ENCODE results near the gene PRKAB2. TPM values are rescaled to one million over a fixed set of nuclear protein-coding genes. Genes with fewer than 3 reads are reported as not detected.

Gene PRKAB2
- total RNA-seq, 1 experiment from 2014 or later: 14.4 TPM

DNA sequence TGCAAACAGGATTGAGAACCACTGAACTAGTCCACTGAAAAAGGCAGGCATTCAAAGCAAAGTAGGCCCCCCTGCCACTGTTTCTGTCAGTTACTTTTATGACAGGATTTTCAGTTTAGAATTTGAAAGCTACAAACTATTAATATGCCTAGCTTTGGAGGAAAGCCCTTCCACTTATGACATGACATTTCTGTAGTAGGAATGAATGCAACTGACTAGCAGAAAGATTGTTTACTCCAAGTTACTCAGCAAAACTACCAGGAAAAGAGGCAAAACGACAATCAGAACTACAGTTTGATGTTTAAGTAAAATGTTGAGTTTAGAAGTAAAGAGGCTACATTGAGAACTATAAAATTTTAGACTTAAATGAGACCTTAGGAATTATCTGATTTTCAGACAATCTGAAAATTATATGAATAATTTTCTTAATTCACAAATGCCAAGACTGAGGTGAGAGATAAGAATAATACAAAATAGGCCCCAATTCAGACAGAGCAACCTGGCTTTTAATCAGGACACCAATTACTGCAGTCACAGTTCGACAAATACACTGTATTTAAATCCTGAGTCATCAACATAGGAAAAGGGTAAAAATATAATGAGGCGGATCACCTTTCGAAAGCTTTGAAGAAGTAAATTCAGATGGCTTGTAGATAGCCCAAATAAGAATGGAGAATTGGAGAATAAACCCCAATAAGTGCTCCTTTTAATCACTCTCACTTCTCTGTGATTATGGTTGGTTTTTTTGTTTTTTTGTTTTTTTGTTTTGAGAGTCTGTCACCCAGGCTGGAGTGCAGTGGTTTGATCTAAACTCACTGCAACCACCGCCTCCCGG, 2.2 kb downstream of the PRKAB2 start:
- Histone ChIP-seq H3K9me3 (ENCODE audit: low read depth, low read length, poor library complexity, severe bottlenecking) (no peaks in the 10 kb centered on the region), H3K27ac (ENCODE audit: low read depth, low read length, poor library complexity, severe bottlenecking) (no peak overlapping the region), H3K27me3 (replicated peaks; ENCODE audit: insufficient read depth, low read depth, low read length, poor library complexity) (no peaks in the 10 kb centered on the region), H3K4me3 (ENCODE audit: low read depth, low read length, poor library complexity, severe bottlenecking) (peak overlapping the region; percentile 70), H3K36me3 (ENCODE audit: insufficient read depth, low read length, poor library complexity, severe bottlenecking) (no peaks in the 10 kb centered on the region), H3K4me1 (ENCODE audit: insufficient read depth, low read length, poor library complexity, severe bottlenecking) (peaks cover 17% of the 10 kb centered on the region)
- BruUV-seq (replicated peaks): no TSS peak
- intact Hi-C loops (cut with micrococcal nuclease; ENCODE audit: unreplicated experiment): no loop called here
- no peak for TF ChIP-seq EZH2 (IDR thresholded peaks at IDR 0.05; ENCODE audit: borderline replicate concordance, low read depth, low read length, poor library complexity, severe bottlenecking)
- TF ChIP-seq, protein P1, sequence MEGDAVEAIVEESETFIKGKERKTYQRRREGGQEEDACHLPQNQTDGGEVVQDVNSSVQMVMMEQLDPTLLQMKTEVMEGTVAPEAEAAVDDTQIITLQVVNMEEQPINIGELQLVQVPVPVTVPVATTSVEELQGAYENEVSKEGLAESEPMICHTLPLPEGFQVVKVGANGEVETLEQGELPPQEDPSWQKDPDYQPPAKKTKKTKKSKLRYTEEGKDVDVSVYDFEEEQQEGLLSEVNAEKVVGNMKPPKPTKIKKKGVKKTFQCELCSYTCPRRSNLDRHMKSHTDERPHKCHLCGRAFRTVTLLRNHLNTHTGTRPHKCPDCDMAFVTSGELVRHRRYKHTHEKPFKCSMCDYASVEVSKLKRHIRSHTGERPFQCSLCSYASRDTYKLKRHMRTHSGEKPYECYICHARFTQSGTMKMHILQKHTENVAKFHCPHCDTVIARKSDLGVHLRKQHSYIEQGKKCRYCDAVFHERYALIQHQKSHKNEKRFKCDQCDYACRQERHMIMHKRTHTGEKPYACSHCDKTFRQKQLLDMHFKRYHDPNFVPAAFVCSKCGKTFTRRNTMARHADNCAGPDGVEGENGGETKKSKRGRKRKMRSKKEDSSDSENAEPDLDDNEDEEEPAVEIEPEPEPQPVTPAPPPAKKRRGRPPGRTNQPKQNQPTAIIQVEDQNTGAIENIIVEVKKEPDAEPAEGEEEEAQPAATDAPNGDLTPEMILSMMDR (conservative IDR thresholded peaks at IDR 0.05; ENCODE audit: low read depth, low read length): no peak
- CTCF ChIA-PET: no interaction called here
- DNase-seq (ENCODE audit: low spot score): no peak
- POLR2A ChIA-PET (ENCODE audit: low non-redundant PET): no interaction called here

DNA sequence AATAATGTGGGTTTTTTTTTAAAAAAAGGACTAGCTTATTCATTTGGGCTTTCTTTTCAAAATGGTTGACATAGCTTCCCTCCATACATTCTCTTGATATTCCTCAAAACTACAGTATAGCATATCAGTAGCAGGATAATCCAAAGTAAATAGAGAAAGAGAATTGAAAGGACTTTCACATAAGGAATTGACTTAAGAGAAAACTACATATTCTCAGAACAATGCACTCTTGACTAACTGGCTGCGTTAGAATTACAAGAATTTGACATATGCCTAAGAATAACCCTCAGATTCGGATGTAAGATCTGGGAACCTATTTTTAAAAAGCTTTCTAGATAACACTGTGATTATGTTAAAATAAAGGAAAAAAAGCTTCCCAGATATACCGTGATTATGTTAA, 3.1 kb downstream of the PRKAB2 start:
- H3K4me3 ChIP-seq (ENCODE audit: low read depth, low read length, poor library complexity, severe bottlenecking): no peak overlapping the region
- H3K9me3 ChIP-seq (ENCODE audit: low read depth, low read length, poor library complexity, severe bottlenecking): no peaks in the 10 kb centered on the region
- intact Hi-C loops (cut with micrococcal nuclease; ENCODE audit: unreplicated experiment): no loop called here
- peaks cover 17% of the 10 kb centered on the region for H3K4me1 ChIP-seq (ENCODE audit: insufficient read depth, low read length, poor library complexity, severe bottlenecking)
- H3K27me3 ChIP-seq (replicated peaks; ENCODE audit: insufficient read depth, low read depth, low read length, poor library complexity): no peaks in the 10 kb centered on the region
- TF ChIP-seq, protein P1 (conservative IDR thresholded peaks at IDR 0.05; ENCODE audit: low read depth, low read length): no peak
- no peak for TF ChIP-seq EZH2 (IDR thresholded peaks at IDR 0.05; ENCODE audit: borderline replicate concordance, low read depth, low read length, poor library complexity, severe bottlenecking)
- no peak for DNase-seq (ENCODE audit: low spot score)
- H3K36me3 ChIP-seq (ENCODE audit: insufficient read depth, low read length, poor library complexity, severe bottlenecking): no peaks in the 10 kb centered on the region
- BruUV-seq (replicated peaks): no TSS peak
- H3K27ac ChIP-seq (ENCODE audit: low read depth, low read length, poor library complexity, severe bottlenecking): no peak overlapping the region
- CTCF ChIA-PET: no interaction called here
- POLR2A ChIA-PET (ENCODE audit: low non-redundant PET): no interaction called here

DNA sequence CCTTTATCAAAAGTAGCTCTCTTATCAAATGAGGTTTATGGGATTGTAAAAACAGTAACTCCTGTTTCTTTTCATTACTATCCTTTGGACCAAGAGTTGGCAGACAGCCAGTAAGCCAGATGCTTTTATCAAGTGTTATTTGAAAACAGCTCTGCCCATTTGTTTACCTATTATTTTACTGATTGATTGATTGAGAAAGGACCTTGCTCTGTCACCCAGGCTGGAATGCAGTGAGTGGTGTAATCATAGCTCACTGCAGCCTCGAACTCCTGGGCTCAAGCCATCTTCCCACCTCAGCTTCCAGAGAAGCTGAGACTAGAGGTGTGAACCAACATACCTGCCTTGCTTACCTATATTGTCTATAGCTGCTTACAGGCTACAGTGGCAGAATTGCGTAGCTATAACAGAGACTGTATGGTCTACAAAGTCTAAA, 3.6 kb downstream of the PRKAB2 start:
- BruUV-seq (replicated peaks): no TSS peak
- POLR2A ChIA-PET (ENCODE audit: low non-redundant PET): no interaction called here
- H3K27ac ChIP-seq (ENCODE audit: low read depth, low read length, poor library complexity, severe bottlenecking): no peak overlapping the region
- peaks cover 17% of the 10 kb centered on the region for H3K4me1 ChIP-seq (ENCODE audit: insufficient read depth, low read length, poor library complexity, severe bottlenecking)
- intact Hi-C loops (cut with micrococcal nuclease; ENCODE audit: unreplicated experiment): no loop called here
- no peak overlapping the region for H3K4me3 ChIP-seq (ENCODE audit: low read depth, low read length, poor library complexity, severe bottlenecking)
- H3K36me3 ChIP-seq (ENCODE audit: insufficient read depth, low read length, poor library complexity, severe bottlenecking): no peaks in the 10 kb centered on the region
- no peaks in the 10 kb centered on the region for H3K9me3 ChIP-seq (ENCODE audit: low read depth, low read length, poor library complexity, severe bottlenecking)
- no peak for TF ChIP-seq EZH2 (IDR thresholded peaks at IDR 0.05; ENCODE audit: borderline replicate concordance, low read depth, low read length, poor library complexity, severe bottlenecking)
- TF ChIP-seq, protein P1 (conservative IDR thresholded peaks at IDR 0.05; ENCODE audit: low read depth, low read length): no peak
- H3K27me3 ChIP-seq (replicated peaks; ENCODE audit: insufficient read depth, low read depth, low read length, poor library complexity): no peaks in the 10 kb centered on the region
- DNase-seq (ENCODE audit: low spot score): no peak
- CTCF ChIA-PET: no interaction called here

Data from A673 (cell line).